Left renal cortex interstitium (tissue), 4 donors: ENCODE data around the gene NEUROG2. TPM values are rescaled to one million over a fixed set of nuclear protein-coding genes. Genes with fewer than 3 reads are reported as not detected.
A peak's percentile ranks its signal among the peaks of the same experiment; 100 is the strongest.

Experiments used
- DNase-seq, 4 donors: peaks; one replicate each; pipeline ENCODE4 v3.0.0-alpha.2; 2013; ENCODE audit warnings: low read depth in 4 of 4, low spot score in 2 of 4, missing footprints in 1 of 4
- polyA plus RNA-seq, 4 donors: library from polyadenylated mRNA; unstranded; fragments of 120-200 nt; gene quantifications; one replicate each; pipeline ENCODE4 v1.2.1, GENCODE V29; 2013; ENCODE audit not compliant: insufficient read length in 4 of 4

The NEUROG2 gene
- polyA plus RNA-seq, 4 donors, result not detected

DNA sequence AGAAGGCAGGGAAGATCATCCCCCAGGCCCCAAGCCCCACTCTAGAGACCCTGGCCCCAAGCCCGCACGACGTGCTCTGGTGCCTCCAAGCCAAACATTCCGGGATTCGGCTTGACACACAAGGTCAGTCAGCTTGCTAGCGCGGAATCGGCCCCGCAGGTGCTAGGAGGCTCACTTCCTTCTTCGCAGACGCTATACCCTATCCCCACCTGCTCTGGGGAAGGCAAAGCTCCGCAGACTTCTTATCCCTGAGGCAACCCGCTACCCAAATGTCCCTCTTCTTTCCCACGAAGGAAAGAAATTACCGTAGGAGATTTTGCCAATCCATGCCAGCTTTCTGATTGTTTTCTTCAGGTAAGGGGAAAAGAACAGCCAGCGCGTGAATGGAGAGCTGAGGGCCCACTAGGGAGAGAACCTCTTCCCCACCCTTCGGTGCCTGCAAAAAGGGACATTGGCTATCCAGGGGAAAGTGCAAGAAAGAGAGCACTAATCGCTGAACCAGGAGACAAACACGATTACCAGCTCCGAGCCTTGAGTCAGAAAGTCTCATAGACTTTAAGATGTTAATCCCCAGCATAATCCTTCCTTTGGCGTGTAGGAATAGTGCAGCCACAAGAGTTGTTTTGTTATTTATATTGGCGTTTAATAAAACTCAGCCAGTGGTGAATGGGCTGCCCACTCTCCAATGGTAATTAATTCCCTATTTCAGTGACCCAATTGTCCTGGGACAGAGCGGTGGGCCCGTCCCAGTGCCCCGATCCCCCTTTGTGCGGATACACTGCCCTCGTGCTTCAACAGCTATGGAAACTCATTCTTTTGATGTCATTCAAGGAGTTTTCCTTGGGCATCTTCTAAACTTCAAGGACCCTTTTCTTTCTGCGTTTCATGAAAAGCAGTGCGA, 5.4 kb upstream of the NEUROG2 start:
- DNase-seq, result peak in 1 of 4 donors; percentile 19

- peak in 1 of 4 donors; percentile 7 for DNase-seq
Observed at GRCh38 chr4:112520598-112521122, 4.7 kb upstream of the NEUROG2 start.

- peak in 1 of 4 donors; percentile 17 for DNase-seq
Observed at GRCh38 chr4:112519689-112520597, 4.0 kb upstream of the NEUROG2 start.

DNA sequence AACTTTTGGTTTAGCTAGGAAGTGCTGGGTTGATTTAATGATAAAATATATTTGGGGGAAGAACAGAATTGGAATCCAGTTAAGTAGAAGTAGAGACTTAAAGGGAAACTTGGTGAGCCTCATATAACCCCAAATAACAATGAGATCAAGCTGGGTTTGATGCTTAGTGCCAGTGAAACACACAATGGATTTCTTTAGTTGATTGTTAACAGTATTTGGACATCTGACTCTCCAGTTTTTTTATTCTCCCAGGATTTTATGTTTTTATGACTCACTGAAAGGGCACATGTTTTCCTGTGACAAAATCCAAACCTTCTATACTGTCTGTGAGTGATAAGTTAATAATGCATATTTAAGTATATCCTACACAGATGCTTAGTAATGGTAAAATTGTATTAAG, 2.7 kb upstream of the NEUROG2 start:
- no peak for DNase-seq

GRCh38 chr4:112517911-112518310, 1.9 kb upstream of the NEUROG2 start:
- peak in 1 of 4 donors; percentile 9 for DNase-seq

- DNase-seq, result peak in 1 of 4 donors; percentile 21
Observed at GRCh38 chr4:112517067-112517634, 1.2 kb upstream of the NEUROG2 start.

- no peak for DNase-seq
Observed at GRCh38 chr4:112516471-112517066, 589 bp upstream of the NEUROG2 start.

- DNase-seq, result peak in 1 of 4 donors; percentile 11
Observed at GRCh38 chr4:112515198-112516065, 548 bp downstream of the NEUROG2 start.

GRCh38 chr4:112514647-112515197, 1.3 kb downstream of the NEUROG2 start:
- no peak for DNase-seq

DNA sequence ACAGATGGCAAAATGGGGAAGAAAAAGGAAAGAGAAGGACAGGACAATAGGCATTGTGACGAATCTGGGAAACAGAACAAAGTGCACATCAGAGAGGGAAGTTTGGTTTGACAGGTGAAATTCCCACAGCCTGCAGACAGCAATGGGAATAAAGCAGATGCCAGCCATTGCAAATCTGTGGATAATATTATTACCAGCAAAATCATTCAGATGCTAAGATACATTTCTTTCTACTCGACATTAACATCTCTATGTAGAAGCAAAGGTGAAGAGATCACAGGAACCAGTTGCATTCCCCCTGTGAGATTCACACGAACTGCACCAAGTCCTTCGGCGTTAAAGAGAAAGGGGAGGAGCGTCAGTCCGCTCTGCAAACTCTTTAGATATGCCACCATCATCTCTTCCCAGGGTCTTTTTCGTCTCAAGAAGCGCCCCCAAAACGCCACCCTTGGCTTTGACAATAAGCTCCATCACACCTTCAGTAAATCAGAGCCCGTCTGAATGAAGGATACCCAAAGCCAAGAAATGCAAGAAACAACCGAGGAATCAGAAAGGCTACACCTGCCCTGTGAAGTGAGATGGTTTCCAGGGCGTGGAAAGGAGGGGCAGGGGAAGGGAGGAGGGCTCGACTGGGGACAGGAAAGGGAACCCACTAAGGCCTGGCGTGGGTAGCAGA, 1.9 kb downstream of the NEUROG2 start:
- DNase-seq, result peak in 1 of 4 donors; percentile 6

- DNase-seq, result peak in 1 of 4 donors; percentile 17
Observed at GRCh38 chr4:112511803-112512118, 4.2 kb downstream of the NEUROG2 start.

DNA sequence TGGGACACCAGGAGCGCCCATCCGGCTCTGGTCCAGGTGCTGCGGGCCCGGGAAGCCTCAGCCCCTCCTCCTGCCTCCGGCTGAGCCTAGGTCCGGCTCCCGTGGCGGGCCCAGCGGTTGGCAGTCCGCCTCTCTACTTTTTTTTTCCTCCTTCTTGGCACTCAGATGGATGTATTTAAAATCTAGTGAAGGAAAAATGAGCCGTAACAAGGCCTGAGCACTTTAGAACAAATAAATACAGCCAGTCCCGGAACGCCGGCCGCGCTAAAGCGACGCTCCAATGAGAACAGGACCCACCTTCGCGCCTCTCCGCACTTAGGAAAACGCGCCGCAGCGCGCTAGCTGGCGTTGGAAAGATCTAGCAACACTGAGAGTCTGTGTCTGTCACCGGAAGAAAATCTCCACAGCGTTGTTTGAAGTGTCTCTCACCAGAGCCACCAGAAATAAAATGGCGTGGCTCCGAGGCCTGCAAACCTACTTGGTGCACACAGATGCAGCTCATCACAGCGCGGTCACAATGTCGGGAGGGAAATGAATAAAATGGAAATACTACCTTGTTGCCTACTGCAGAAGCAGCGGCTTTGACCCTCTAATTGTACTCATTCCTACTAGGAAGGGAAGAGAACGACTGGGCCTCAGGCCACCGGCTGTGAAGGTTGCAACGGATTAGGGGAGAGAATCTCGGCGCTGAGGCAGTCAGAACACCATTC, 4.7 kb downstream of the NEUROG2 start:
- DNase-seq, result peak in 1 of 4 donors; percentile 15

DNA sequence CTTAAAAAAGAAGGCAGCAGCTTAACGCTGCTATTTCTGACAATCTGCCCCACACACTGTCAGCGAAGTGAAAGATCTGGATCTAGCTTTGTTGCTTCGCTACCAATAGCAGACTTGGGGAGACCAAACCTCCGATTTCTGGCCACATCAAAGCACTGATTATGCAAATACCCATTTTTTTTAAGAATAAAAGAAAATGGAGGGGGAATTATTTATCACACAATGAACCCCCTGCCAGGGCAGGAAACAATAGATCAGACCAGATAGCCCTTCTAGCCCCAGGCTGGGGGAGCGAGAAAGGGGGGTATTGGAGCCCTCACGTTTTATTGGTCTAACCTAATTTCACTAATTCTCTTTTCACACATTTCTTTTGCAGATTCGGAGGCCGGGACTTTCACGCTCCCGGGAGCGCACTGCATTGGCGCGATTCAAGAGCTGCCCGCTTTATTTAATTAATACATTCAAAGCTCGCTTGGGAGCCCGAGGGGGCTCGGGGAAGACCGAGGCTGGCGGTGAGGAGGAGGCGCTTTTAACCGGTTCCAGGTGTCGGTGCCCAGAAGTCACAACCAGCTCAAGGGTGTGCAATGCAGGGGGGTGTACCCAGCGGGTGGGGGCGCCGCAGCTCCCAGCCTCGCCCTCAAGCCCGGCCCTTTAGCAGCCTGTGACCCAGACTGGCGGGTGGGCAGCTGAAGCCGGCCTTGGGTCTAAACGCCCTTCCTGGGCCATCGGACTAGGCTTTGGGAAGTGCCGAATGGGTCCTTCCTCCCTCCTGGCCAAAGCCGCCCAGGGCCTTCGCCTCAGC, 5.5 kb downstream of the NEUROG2 start:
- DNase-seq, result peak in 1 of 4 donors; percentile 7

DNA sequence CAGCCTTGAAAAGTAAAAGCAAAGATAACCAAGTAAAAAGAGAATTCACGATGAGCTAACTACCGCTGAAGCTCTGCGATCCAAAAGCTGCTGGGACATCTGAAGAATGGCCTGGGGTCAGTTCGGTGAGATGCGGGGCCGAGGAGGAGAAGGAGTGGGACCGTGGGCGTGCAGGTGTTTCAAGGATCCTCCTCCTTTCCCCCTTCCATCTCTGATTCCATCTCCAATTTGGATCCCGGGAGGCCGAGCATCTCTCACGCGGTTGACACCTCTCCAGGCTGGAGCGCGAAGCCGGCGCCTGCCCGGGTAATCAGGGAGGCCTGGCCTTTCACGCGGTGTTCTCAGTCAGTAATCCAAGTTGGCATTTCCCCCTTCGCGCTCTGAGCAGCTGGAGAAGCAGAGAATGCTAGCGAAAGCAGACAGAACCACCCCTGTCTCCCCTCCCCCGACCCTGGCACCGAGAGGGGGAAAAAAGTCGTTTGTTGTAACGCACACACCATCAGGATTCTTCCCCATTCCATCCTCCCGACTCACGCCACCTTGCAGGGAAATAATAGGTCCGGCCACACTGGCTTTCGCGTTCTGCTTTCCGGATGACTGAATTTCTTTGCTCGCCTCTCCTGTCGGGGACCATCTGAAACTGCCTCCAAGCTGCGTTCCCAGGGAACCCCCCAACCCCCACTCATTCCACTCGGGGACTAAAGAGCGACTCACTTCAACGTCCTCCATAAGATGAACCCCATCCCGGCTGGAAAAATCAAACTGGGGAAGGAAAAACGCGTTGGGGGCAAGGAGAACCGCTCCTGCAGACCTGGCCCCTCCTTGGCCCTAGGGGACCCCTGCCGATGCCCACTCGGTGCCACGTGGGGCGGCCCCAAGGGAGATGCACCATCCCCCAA, 6.5 kb downstream of the NEUROG2 start:
- DNase-seq, result peak in 1 of 4 donors; percentile 27

DNA sequence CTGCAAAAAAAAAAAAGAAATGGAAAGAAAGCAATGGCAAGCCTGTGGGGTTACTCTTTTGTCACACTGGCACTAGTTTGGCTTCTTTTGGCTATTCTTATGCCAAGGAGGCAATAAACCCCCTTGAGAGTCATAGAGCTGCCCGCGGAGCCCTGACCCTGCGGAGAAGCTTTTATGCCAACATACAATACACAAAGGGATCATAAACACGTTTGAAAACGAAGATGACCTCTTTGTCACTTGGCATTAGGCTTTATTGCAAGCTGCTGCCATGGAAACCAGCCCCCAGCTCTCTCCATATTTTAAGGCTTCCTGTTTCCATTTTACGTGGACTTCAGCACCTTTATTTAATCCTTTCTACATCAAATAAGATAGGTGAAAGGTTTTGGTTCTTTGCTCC, 7.6 kb downstream of the NEUROG2 start:
- no peak for DNase-seq

DNA sequence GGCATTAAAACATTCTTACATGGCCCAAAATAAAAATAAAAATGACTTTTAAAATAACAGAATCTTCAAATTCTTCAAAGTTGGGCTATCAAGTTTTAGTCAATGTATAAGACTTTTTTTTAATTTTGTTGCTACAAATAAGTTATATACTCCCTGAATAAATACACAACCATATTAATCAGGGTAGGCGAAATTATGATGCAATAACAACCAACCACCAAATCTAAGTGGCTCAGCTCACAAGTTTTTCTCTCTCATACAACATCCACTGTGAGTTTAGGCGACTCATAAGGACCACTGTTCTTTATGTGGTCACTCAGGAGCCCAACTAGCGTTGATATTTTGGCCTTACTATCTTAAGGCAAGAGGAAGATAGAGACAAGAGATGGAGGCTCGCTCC, 11.2 kb downstream of the NEUROG2 start:
- DNase-seq, result no peak
